H1 (cell line): ENCODE measurements around the gene HNRNPH2. TPM values are rescaled to one million over a fixed set of nuclear protein-coding genes. Genes with fewer than 3 reads are reported as not detected.

Experiments
- CTCF ChIA-PET: fragments of 300-600 bp; sonication (Branson Sonifier 250); formaldehyde crosslinking; loops from one replicate; lab custom pipeline; 2021; ENCODE audit not compliant: partially characterized antibody; lab: Charles Lee
- POLR2A ChIA-PET: fragments of 300-600 bp; sonication (Branson Sonifier 250); formaldehyde crosslinking; loops from one replicate; lab custom pipeline; 2021; ENCODE audit warnings: inconsistent platforms; ENCODE audit not compliant: partially characterized antibody; lab: Charles Lee
- DNase-seq, 2 experiments: peaks; one replicate each; pipeline versions ENCODE4 v3.0.0 to v3.0.0-alpha.2; 2010 to 2022; ENCODE audit warnings: low spot score in 2 of 2, low read depth in 1 of 2, mixed read lengths in 1 of 2
- FAIRE-seq: peaks from 2 replicates; lab custom pipeline; 2011; peaks lifted over from hg19 to GRCh38; lab: Jason Lieb, UNC
- H2AFZ ChIP-seq: 2 replicates; pipeline ENCODE4 v1.8.1; 2012; ENCODE audit warnings: low read length, inconsistent platforms
- H2AK5ac ChIP-seq: 2 replicates; pipeline ENCODE4 v1.6.1; 2013; ENCODE audit warnings: low read depth, low read length
- H2BK120ac ChIP-seq: replicated peaks from 2 replicates; pipeline ENCODE3; 2013; ENCODE audit warnings: low read depth, low read length, inconsistent platforms
- H2BK12ac ChIP-seq: 2 replicates; pipeline ENCODE4 v1.6.1; 2013; ENCODE audit warnings: low read depth, low read length
- H2BK15ac ChIP-seq: 2 replicates; pipeline ENCODE4 v1.6.1; 2013; ENCODE audit warnings: low read length
- H2BK20ac ChIP-seq: 2 replicates; pipeline ENCODE4 v1.6.1; 2013; ENCODE audit warnings: low read length
- H2BK5ac ChIP-seq: 2 replicates; pipeline ENCODE4 v1.6.1; 2013; ENCODE audit warnings: low read depth, low read length
- H3K14ac ChIP-seq: 2 replicates; pipeline ENCODE4 v1.6.1; 2013; ENCODE audit warnings: inconsistent platforms; ENCODE audit not compliant: insufficient read length
- H3K18ac ChIP-seq: 2 replicates; pipeline ENCODE4 v1.6.1; 2013; ENCODE audit warnings: low read length; ENCODE audit errors: extremely low read depth
- H3K23ac ChIP-seq: 2 replicates; pipeline ENCODE4 v1.6.1; 2013; ENCODE audit warnings: inconsistent platforms; ENCODE audit not compliant: insufficient read length
- H3K23me2 ChIP-seq: 2 replicates; pipeline ENCODE4 v1.6.1; 2013; ENCODE audit warnings: low read depth, low read length
- H3K27ac ChIP-seq: 2 replicates; pipeline ENCODE4 v1.6.1; 2011; ENCODE audit warnings: low read depth, low read length, inconsistent platforms
- H3K27me3 ChIP-seq, 4 experiments: replicated peaks in 1 of 4; 1 replicate in 1 of 4; 2 replicates in 3 of 4; pipeline versions ENCODE4 v1.6.1 to v1.8.1; 2011 to 2013; ENCODE audit warnings: low read length in 3 of 4, mild to moderate bottlenecking in 3 of 4, inconsistent platforms in 2 of 4, mixed read lengths in 2 of 4, moderate library complexity in 1 of 4; ENCODE audit not compliant: control insufficient read depth in 3 of 4, insufficient read depth in 3 of 4; ENCODE audit errors: extremely low read depth in 1 of 4
- H3K36me3 ChIP-seq, 4 experiments: 2 replicates each; pipeline versions ENCODE4 v1.6.1 to v1.8.1; 2011 to 2013; ENCODE audit warnings: mild to moderate bottlenecking in 4 of 4, low read length in 3 of 4, moderate library complexity in 2 of 4, control low read depth in 1 of 4, inconsistent platforms in 1 of 4; ENCODE audit not compliant: insufficient read depth in 4 of 4, control insufficient read depth in 2 of 4
- H3K4ac ChIP-seq: replicated peaks from 2 replicates; pipeline ENCODE3; 2013; ENCODE audit warnings: low read length, low read depth, mixed read lengths, inconsistent platforms; ENCODE audit not compliant: insufficient read length
- H3K4me1 ChIP-seq, 4 experiments: replicated peaks in 1 of 4; 1 replicate in 1 of 4; 2 replicates in 3 of 4; pipeline versions ENCODE4 v1.6.1 to v1.8.1; 2011 to 2013; ENCODE audit warnings: low read length in 3 of 4, inconsistent platforms in 2 of 4, mixed read lengths in 1 of 4; ENCODE audit not compliant: insufficient read depth in 4 of 4, control insufficient read depth in 3 of 4
- H3K4me2 ChIP-seq, 2 experiments: 2 replicates each; pipeline versions ENCODE4 v1.6.1 to v1.8.1; 2011 to 2013; ENCODE audit warnings: low read depth in 2 of 2, low read length in 2 of 2, control low read depth in 1 of 2, inconsistent platforms in 1 of 2, mild to moderate bottlenecking in 1 of 2; ENCODE audit not compliant: insufficient read depth in 1 of 2
- H3K4me3 ChIP-seq, 4 experiments: fragments of 200-600, 300-600 bp in 1 of 4; sonication (generic), shearing (Covaris generic), sonication (Bioruptor Twin) in 1 of 4; 2 replicates each; pipeline versions ENCODE4 v1.5.1 to v1.8.1; 2011 to 2016; ENCODE audit warnings: low read length in 4 of 4, low read depth in 3 of 4, control low read depth in 2 of 4, inconsistent platforms in 2 of 4, mild to moderate bottlenecking in 2 of 4, mixed read lengths in 1 of 4, moderate library complexity in 1 of 4; ENCODE audit not compliant: insufficient read depth in 2 of 4; ENCODE audit errors: extremely low read depth in 1 of 4
- H3K56ac ChIP-seq: replicated peaks from 2 replicates; pipeline ENCODE3; 2013; ENCODE audit warnings: low read depth, mild to moderate bottlenecking, mixed read lengths, low read length, inconsistent platforms; ENCODE audit not compliant: insufficient read length
- H3K79me1 ChIP-seq: 2 replicates; pipeline ENCODE4 v1.6.1; 2013; ENCODE audit warnings: low read depth, low read length, control low read depth
- H3K79me2 ChIP-seq, 2 experiments: 2 replicates each; pipeline versions ENCODE4 v1.6.1 to v1.8.1; 2012 to 2013; ENCODE audit warnings: low read length in 2 of 2, mild to moderate bottlenecking in 2 of 2, inconsistent platforms in 1 of 2; ENCODE audit not compliant: insufficient read depth in 2 of 2, control insufficient read depth in 1 of 2
- H3K9ac ChIP-seq, 4 experiments: replicated peaks in 1 of 4; 1 replicate in 1 of 4; 2 replicates in 3 of 4; pipeline versions ENCODE4 v1.6.1 to v1.8.1; 2011 to 2013; ENCODE audit warnings: low read depth in 3 of 4, low read length in 3 of 4, control low read depth in 2 of 4, mild to moderate bottlenecking in 2 of 4, moderate library complexity in 2 of 4, inconsistent platforms in 1 of 4; ENCODE audit errors: extremely low read depth in 1 of 4
- H3K9me3 ChIP-seq, 2 experiments: 2 replicates each; pipeline versions ENCODE4 v1.6.1 to v1.8.1; 2012 to 2013; ENCODE audit warnings: mild to moderate bottlenecking in 2 of 2, moderate library complexity in 2 of 2, control low read depth in 1 of 2, inconsistent platforms in 1 of 2, low read depth in 1 of 2, low read length in 1 of 2, mixed read lengths in 1 of 2; ENCODE audit not compliant: insufficient read depth in 2 of 2
- H4K20me1 ChIP-seq, 2 experiments: replicated peaks in 1 of 2; 2 replicates each; pipeline versions ENCODE3 to v1.8.1; 2011 to 2013; ENCODE audit warnings: inconsistent platforms in 2 of 2, low read length in 2 of 2, mild to moderate bottlenecking in 1 of 2; ENCODE audit not compliant: insufficient read depth in 2 of 2, control insufficient read depth in 1 of 2
- H4K5ac ChIP-seq: 2 replicates; pipeline ENCODE4 v1.6.1; 2013; ENCODE audit warnings: low read length, low read depth, mixed read lengths, inconsistent platforms; ENCODE audit not compliant: insufficient read length
- H4K8ac ChIP-seq: 2 replicates; pipeline ENCODE4 v1.8.0; 2013; ENCODE audit warnings: mild to moderate bottlenecking, moderate library complexity, low read length, inconsistent platforms; ENCODE audit not compliant: insufficient read depth; ENCODE audit errors: extremely low read depth
- H4K91ac ChIP-seq: replicated peaks from 2 replicates; pipeline ENCODE3; 2013; ENCODE audit warnings: low read length, mixed read lengths, inconsistent platforms; ENCODE audit not compliant: insufficient read length
- CBX5 ChIP-seq: fragments of 300-800, 300-1000 bp; sonication (generic); IDR thresholded peaks from 2 replicates; pipeline ENCODE4 v1.7.1; 2016; ENCODE audit warnings: antibody characterized with exemption, low read length, low read depth
- CBX8 ChIP-seq: fragments of 300-800, 300-1000 bp; sonication (generic); IDR thresholded peaks from 2 replicates; pipeline ENCODE4 v1.7.1; 2016; ENCODE audit warnings: low read depth, low read length, borderline replicate concordance
- CHD2 ChIP-seq: IDR thresholded peaks from 2 replicates; pipeline ENCODE4 v1.6.1; 2012; ENCODE audit warnings: low read length, improper control_type of control experiment
- GABPA ChIP-seq: IDR thresholded peaks from 2 replicates; pipeline ENCODE4 v1.6.1; 2011; ENCODE audit warnings: mild to moderate bottlenecking, low read length, moderate library complexity, borderline replicate concordance; ENCODE audit not compliant: insufficient read depth
- GTF2F1 ChIP-seq: IDR thresholded peaks from 2 replicates; pipeline ENCODE4 v1.6.1; 2012; ENCODE audit warnings: low read depth, low read length, improper control_type of control experiment, borderline replicate concordance
- JUN ChIP-seq: IDR thresholded peaks from 2 replicates; pipeline ENCODE4 v1.6.1; 2011; ENCODE audit warnings: low read depth, mild to moderate bottlenecking, improper control_type of control experiment, low read length
- SIRT6 ChIP-seq: IDR thresholded peaks from one replicate; pipeline ENCODE4 v1.7.1; 2012; ENCODE audit warnings: low read length, inconsistent platforms
- SIX5 ChIP-seq: IDR thresholded peaks from 2 replicates; pipeline ENCODE4 v1.6.1; 2011; ENCODE audit warnings: mild to moderate bottlenecking, low read depth, low read length
- SP2 ChIP-seq: IDR thresholded peaks from 2 replicates; pipeline ENCODE4 v1.6.1; 2012; ENCODE audit warnings: mild to moderate bottlenecking, low read length, inconsistent platforms
- SP4 ChIP-seq: IDR thresholded peaks from 2 replicates; pipeline ENCODE4 v1.6.1; 2012; ENCODE audit warnings: low read length, inconsistent platforms
- TCF12 ChIP-seq: IDR thresholded peaks from 2 replicates; pipeline ENCODE4 v1.6.1; 2011; ENCODE audit warnings: low read depth, mild to moderate bottlenecking, low read length
- WGBS, 2 experiments: shearing (Covaris generic) in 1 of 2; methylation state at CpG; one replicate each; pipeline versions ENCODE4 v1.1.6 to v1.1.7; 2013 to 2015; ENCODE audit warnings: low lambda C conversion rate in 2 of 2, mixed read lengths in 2 of 2, inconsistent platforms in 1 of 2, low coverage in 1 of 2, missing lambda C conversion rate in 1 of 2; ENCODE audit not compliant: insufficient replicate concordance in 2 of 2, insufficient coverage in 1 of 2, insufficient read length in 1 of 2; ENCODE audit errors: extremely low coverage in 1 of 2, missing lambda C conversion rate in 1 of 2; 5-methylcytosine and 5-hydroxymethylcytosine counted together
- polyA plus RNA-seq, 7 experiments: library from polyadenylated mRNA; depleted of rRNA in 3 of 7; stranded (reverse) in 5 of 7; unstranded in 2 of 7; fragments of >200 nt in 5 of 7; fragments of 200-250 nt in 2 of 7; gene quantifications; 1 replicate in 5 of 7; 2 replicates in 1 of 7; 4 replicates in 1 of 7; pipeline versions ENCODE4 v1.2.1 to v1.2.3, GENCODE V29; 2011 to 2013; ENCODE audit warnings: missing spikeins in 2 of 7, mixed read lengths in 2 of 7
- total RNA-seq: library from RNA; stranded (reverse); fragmentation: NEBNext Ultra II Directional; extraction: Animal tissue kit (Norgen Biotek cat#: 25700); gene quantifications from 2 replicates; pipeline ENCODE4 v1.2.1, GENCODE V29; 2021

HNRNPH2 gene
- total and polyA plus RNA-seq, 2 of the 8 experiments (the other 6 are each of a cell fraction or from before 2014, with no cell fraction given) = 27.7 to 66.7 TPM

DNA sequence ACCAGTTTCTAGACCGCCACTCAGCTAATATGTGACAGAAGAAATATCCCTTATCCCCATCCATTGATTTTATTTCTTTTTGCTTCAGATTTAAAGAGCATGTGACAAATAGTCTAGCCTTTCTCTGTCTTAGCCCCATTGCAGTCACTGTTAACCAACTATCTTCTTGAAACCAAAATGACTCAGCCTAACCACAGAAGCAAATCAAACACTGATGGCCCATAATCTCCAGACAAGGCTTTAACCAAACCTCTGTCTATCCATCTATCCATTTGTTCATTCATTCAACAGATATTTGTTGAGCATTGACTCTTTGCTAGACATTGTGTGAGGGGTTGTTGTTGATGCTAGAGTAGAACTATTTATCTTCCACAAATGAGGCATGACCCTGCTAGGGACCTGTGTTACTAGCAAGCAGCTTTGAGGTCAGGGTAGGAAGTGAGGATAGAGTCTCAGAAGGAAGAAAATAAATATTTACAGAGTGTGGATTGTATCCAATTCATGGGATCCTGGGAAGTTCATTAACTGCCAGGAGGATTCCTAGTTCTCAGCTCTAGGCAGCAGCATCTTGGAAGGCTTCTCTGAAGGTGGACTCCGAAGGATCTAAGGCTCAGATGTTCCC is 22.5 kb downstream of the HNRNPH2 start:
- H2BK12ac ChIP-seq = no peak overlapping the region
- H3K23ac ChIP-seq = no peak overlapping the region
- no peak overlapping the region for H4K91ac ChIP-seq
- POLR2A ChIA-PET = no interaction called here
- no peaks in the 10 kb centered on the region for H4K20me1 ChIP-seq
- H3K23me2 ChIP-seq = no peaks in the 10 kb centered on the region
- no peak overlapping the region for H3K4ac ChIP-seq
- no peak overlapping the region for H2BK15ac ChIP-seq
- H3K4me3 ChIP-seq = no peak overlapping the region
- H3K4me1 ChIP-seq = no peaks in the 10 kb centered on the region
- H3K9me3 ChIP-seq = 0 out of 4 replicates have a peak, but pooled peaks cover 0 to 3% of the 10 kb centered on the region in 2 experiments
- no peak overlapping the region for H3K27ac ChIP-seq
- no peak overlapping the region for H3K18ac ChIP-seq
- H3K14ac ChIP-seq = no peak overlapping the region
- H2AFZ ChIP-seq = no peak overlapping the region
- no peaks in the 10 kb centered on the region for H3K79me1 ChIP-seq
- H3K9ac ChIP-seq = no peak overlapping the region
- no peak for FAIRE-seq
- no peak overlapping the region for H2AK5ac ChIP-seq
- H3K27me3 ChIP-seq = no peaks in the 10 kb centered on the region
- H2BK5ac ChIP-seq = no peak overlapping the region
- no peaks in the 10 kb centered on the region for H3K79me2 ChIP-seq
- H3K4me2 ChIP-seq = no peak overlapping the region
- H4K8ac ChIP-seq = no peak overlapping the region
- no peak overlapping the region for H2BK120ac ChIP-seq
- H4K5ac ChIP-seq = no peak overlapping the region
- TF ChIP-seq JUN (no peak), SIRT6 (no peak), CBX8 (no peak), SIX5 (no peak), SP2 (no peak), GABPA (no peak), CHD2 (no peak), GTF2F1 (no peak), CBX5 (no peak), SP4 (no peak), TCF12 (no peak)
- H2BK20ac ChIP-seq = no peak overlapping the region
- 94% methylated on average over 2 of the region's 2 CpGs; no CpG with 5 or more reads in 1 of the 2 experiments for WGBS, 2 experiments
- CTCF ChIA-PET = no interaction called here
- DNase-seq = no peak
- H3K56ac ChIP-seq = no peak overlapping the region
- peaks cover 0 to 18% (median 2%) of the 10 kb centered on the region in 4 experiments; a peak in 4 of 8 replicates for H3K36me3 ChIP-seq
